HepG2 (cell line): ENCODE data around the gene SULT2B1. TPM values are rescaled to one million over a fixed set of nuclear protein-coding genes. Genes with fewer than 3 reads are reported as not detected.

Experiments used
- ADNP ChIP-seq: sonication (generic); formaldehyde crosslinking; IDR thresholded peaks from 2 replicates; pipeline ENCODE4 v1.4.0; 2020; ENCODE audit warnings: missing genetic modification reagents
- EP300 ChIP-seq, 3 experiments: sonication (generic) in 1 of 3; formaldehyde crosslinking in 1 of 3; IDR thresholded peaks; 2 replicates each; pipeline versions ENCODE4 v1.5.1 to v1.6.1; 2011 to 2020; ENCODE audit warnings: low read depth in 2 of 3, low read length in 2 of 3, borderline replicate concordance in 1 of 3, improper control_type of control experiment in 1 of 3, mild to moderate bottlenecking in 1 of 3, missing genetic modification reagents in 1 of 3, moderate library complexity in 1 of 3
- IRF2 ChIP-seq: IDR thresholded peaks from 2 replicates; pipeline ENCODE4 v1.6.1; 2018; ENCODE audit warnings: missing genetic modification reagents, missing compliant biosample characterization
- MBNL3 ChIP-seq: fragments of 250-450 bp; sonication (Bioruptor Pico); conservative IDR thresholded peaks from 2 replicates; pipeline ENCODE4 v1.8.0; 2022; ENCODE audit warnings: mild to moderate bottlenecking, inconsistent platforms
- MXI1 ChIP-seq: IDR thresholded peaks from 3 replicates; pipeline ENCODE4 v1.6.1; 2012; ENCODE audit warnings: low read depth, low read length, inconsistent platforms, borderline replicate concordance
- NFE2L2 ChIP-seq: fragments of 150-350 bp; IDR thresholded peaks from 2 replicates; pipeline ENCODE4 v1.6.1; 2014; ENCODE audit warnings: low read length
- PAX8 ChIP-seq: sonication (generic); formaldehyde crosslinking; IDR thresholded peaks from 2 replicates; pipeline ENCODE4 v1.8.0; 2022; ENCODE audit warnings: mild to moderate bottlenecking, missing genetic modification reagents, borderline replicate concordance
- RARG ChIP-seq: sonication (generic); formaldehyde crosslinking; IDR thresholded peaks from 2 replicates; pipeline ENCODE4 v1.4.0; 2020; ENCODE audit warnings: low read depth, mild to moderate bottlenecking, missing genetic modification reagents
- RFX5 ChIP-seq: IDR thresholded peaks from 2 replicates; pipeline ENCODE4 v1.6.1; 2011; ENCODE audit warnings: low read depth, low read length, improper control_type of control experiment
- SKI ChIP-seq: fragments of 450-650 bp; IDR thresholded peaks from one replicate; pipeline ENCODE4 v1.6.1; 2018; ENCODE audit warnings: mild to moderate bottlenecking; ENCODE audit not compliant: partially characterized antibody
- TBX2 ChIP-seq: sonication (generic); formaldehyde crosslinking; IDR thresholded peaks from 2 replicates; pipeline ENCODE4 v1.5.0; 2020; ENCODE audit warnings: missing genetic modification reagents, mild to moderate bottlenecking, borderline replicate concordance
- ZBTB8A ChIP-seq: sonication (generic); formaldehyde crosslinking; IDR thresholded peaks from 2 replicates; pipeline ENCODE4 v1.4.0; 2020; ENCODE audit warnings: mild to moderate bottlenecking, low read depth, missing genetic modification reagents, borderline replicate concordance
- ZNF652 ChIP-seq: IDR thresholded peaks from 2 replicates; pipeline ENCODE4 v1.6.1; 2016; ENCODE audit warnings: low read depth, borderline replicate concordance
- ZNF672 ChIP-seq: sonication (generic); formaldehyde crosslinking; IDR thresholded peaks from 2 replicates; pipeline ENCODE4 v1.8.1; 2022; ENCODE audit warnings: missing genetic modification reagents
- ZNF761 ChIP-seq: sonication (generic); formaldehyde crosslinking; conservative IDR thresholded peaks from 2 replicates; pipeline ENCODE4 v1.4.0; 2020; ENCODE audit warnings: mild to moderate bottlenecking, missing genetic modification reagents
- ZNF775 ChIP-seq: sonication (generic); formaldehyde crosslinking; IDR thresholded peaks from 2 replicates; pipeline ENCODE4 v1.4.0; 2020; ENCODE audit warnings: missing genetic modification reagents, mild to moderate bottlenecking, moderate library complexity, borderline replicate concordance
- ZNF788 ChIP-seq: sonication (generic); formaldehyde crosslinking; IDR thresholded peaks from 2 replicates; pipeline ENCODE4 v1.5.0; 2020; ENCODE audit warnings: mild to moderate bottlenecking, missing genetic modification reagents, borderline replicate concordance
- ZNF816 ChIP-seq: sonication (generic); formaldehyde crosslinking; IDR thresholded peaks from 2 replicates; pipeline ENCODE4 v1.8.0; 2022; ENCODE audit warnings: missing genetic modification reagents, mild to moderate bottlenecking, borderline replicate concordance
- polyA plus RNA-seq, 8 experiments: library from polyadenylated mRNA; depleted of rRNA in 3 of 8; stranded (reverse) in 7 of 8; unstranded in 1 of 8; fragments of >200 nt; fragmentation: Illumina TruSeq in 4 of 8; extraction: Trizol in 4 of 8; gene quantifications; 2 replicates each; pipeline versions ENCODE4 v1.2.1 to v1.2.3, GENCODE V29; 2011 to 2016; ENCODE audit warnings: low read depth in 4 of 8, missing spikeins in 1 of 8, mixed read lengths in 1 of 8; ENCODE audit not compliant: insufficient read depth in 1 of 8
- total RNA-seq, 5 experiments: library from RNA; depleted of rRNA; stranded (reverse); fragments of >200 nt; fragmentation: Illumina TruSeq; extraction: Trizol; gene quantifications; 2 replicates each; pipeline ENCODE4 v1.2.3, GENCODE V29; 2016; ENCODE audit warnings: low read depth in 1 of 5
- TF ChIP-seq, protein P1 (sequence below): sonication (generic); formaldehyde crosslinking; conservative IDR thresholded peaks from 2 replicates; pipeline ENCODE4 v1.5.0; 2020; ENCODE audit warnings: missing genetic modification reagents
- TF ChIP-seq, protein P2 (sequence below): sonication (generic); formaldehyde crosslinking; IDR thresholded peaks from 2 replicates; pipeline ENCODE4 v1.5.0; 2020; ENCODE audit warnings: mild to moderate bottlenecking, missing genetic modification reagents
- TF ChIP-seq, protein P3 (sequence below): sonication (generic); formaldehyde crosslinking; IDR thresholded peaks from 2 replicates; pipeline ENCODE4 v1.5.1; 2020; ENCODE audit warnings: missing genetic modification reagents, mild to moderate bottlenecking, borderline replicate concordance

The SULT2B1 gene
- total and polyA plus RNA-seq, 2 of the 13 experiments (the other 11 are each of a cell fraction or from before 2014, with no cell fraction given) = 0.13 TPM; not detected in 1

DNA sequence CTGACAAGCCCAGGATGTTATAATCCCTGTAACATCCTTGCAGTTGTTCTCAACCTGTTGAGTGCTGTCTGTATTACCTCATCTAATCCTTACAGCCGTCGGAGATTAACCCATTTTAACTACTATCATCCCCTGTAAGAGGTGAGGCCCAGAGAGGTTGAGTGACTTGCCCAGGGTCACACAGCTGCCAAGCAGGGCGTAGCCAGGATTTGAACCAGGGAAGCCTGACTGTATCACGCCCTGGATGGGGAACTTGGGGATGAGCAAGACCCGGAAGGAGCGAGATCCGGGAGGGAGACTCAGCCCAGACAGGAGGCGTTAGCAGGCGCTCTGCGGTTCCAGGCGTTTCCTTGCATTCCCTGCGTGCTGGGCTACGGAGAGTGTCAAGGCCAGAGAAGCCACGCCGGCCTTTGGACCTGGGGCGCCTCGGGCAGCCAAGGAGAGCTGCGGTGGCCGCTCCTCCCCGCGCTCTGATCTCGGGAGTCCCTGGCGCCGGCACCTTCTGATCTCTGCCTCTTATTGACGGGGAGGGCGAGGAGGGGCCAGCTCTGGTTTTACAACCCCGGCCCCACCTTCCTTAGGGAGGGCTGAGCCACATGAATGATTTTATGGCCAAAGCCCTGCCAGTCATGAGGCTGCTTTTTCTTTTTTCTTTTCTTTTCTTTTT lies 6.2 kb downstream of the SULT2B1 start (continued):
- TF ChIP-seq ZNF788 (peak; percentile 85; the same call in 1 of the 2 replicates), ZNF775 (CRISPR knock-in tag) (no peak), ZNF652 (CRISPR knock-in tag) (no peak; the same call in 1 of the 2 replicates), ADNP (CRISPR knock-in tag) (peak; percentile 97), ZBTB8A (CRISPR knock-in tag) (no peak), SKI (peak; percentile 92), MBNL3 (CRISPR knock-in tag) (no peak), ZNF761 (CRISPR knock-in tag) (peak; percentile 76; the same call in 1 of the 2 replicates), NFE2L2 (no peak), MXI1 (peak; percentile 70; the same call in 1 of the 3 replicates), IRF2 (CRISPR knock-in tag) (peak; percentile 94), RARG (CRISPR knock-in tag) (no peak), ZNF816 (CRISPR knock-in tag) (peak; percentile 43; the same call in 1 of the 2 replicates), TBX2 (CRISPR knock-in tag) (peak; percentile 97), PAX8 (no peak), EP300 (IDR thresholded peaks at IDR 0.05; ENCODE audit: low read depth in 2 of 2, low read length in 2 of 2) (peak; percentile 65 to 85; a peak in 2 of 4 replicates), EP300 (CRISPR knock-in tag; IDR thresholded peaks at IDR 0.05; ENCODE audit: borderline replicate concordance) (peak; percentile 91), RFX5 (no peak), ZNF672 (CRISPR knock-in tag) (no peak)
- TF ChIP-seq, protein P1, sequence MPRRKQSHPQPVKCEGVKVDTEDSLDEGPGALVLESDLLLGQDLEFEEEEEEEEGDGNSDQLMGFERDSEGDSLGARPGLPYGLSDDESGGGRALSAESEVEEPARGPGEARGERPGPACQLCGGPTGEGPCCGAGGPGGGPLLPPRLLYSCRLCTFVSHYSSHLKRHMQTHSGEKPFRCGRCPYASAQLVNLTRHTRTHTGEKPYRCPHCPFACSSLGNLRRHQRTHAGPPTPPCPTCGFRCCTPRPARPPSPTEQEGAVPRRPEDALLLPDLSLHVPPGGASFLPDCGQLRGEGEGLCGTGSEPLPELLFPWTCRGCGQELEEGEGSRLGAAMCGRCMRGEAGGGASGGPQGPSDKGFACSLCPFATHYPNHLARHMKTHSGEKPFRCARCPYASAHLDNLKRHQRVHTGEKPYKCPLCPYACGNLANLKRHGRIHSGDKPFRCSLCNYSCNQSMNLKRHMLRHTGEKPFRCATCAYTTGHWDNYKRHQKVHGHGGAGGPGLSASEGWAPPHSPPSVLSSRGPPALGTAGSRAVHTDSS (CRISPR knock-in tag) = no peak
- TF ChIP-seq, protein P2, sequence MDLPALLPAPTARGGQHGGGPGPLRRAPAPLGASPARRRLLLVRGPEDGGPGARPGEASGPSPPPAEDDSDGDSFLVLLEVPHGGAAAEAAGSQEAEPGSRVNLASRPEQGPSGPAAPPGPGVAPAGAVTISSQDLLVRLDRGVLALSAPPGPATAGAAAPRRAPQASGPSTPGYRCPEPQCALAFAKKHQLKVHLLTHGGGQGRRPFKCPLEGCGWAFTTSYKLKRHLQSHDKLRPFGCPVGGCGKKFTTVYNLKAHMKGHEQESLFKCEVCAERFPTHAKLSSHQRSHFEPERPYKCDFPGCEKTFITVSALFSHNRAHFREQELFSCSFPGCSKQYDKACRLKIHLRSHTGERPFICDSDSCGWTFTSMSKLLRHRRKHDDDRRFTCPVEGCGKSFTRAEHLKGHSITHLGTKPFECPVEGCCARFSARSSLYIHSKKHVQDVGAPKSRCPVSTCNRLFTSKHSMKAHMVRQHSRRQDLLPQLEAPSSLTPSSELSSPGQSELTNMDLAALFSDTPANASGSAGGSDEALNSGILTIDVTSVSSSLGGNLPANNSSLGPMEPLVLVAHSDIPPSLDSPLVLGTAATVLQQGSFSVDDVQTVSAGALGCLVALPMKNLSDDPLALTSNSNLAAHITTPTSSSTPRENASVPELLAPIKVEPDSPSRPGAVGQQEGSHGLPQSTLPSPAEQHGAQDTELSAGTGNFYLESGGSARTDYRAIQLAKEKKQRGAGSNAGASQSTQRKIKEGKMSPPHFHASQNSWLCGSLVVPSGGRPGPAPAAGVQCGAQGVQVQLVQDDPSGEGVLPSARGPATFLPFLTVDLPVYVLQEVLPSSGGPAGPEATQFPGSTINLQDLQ = no peak; the same call in 1 of the 2 replicates
- TF ChIP-seq, protein P3, sequence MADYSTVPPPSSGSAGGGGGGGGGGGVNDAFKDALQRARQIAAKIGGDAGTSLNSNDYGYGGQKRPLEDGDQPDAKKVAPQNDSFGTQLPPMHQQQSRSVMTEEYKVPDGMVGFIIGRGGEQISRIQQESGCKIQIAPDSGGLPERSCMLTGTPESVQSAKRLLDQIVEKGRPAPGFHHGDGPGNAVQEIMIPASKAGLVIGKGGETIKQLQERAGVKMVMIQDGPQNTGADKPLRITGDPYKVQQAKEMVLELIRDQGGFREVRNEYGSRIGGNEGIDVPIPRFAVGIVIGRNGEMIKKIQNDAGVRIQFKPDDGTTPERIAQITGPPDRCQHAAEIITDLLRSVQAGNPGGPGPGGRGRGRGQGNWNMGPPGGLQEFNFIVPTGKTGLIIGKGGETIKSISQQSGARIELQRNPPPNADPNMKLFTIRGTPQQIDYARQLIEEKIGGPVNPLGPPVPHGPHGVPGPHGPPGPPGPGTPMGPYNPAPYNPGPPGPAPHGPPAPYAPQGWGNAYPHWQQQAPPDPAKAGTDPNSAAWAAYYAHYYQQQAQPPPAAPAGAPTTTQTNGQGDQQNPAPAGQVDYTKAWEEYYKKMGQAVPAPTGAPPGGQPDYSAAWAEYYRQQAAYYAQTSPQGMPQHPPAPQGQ (CRISPR knock-in tag) = peak; percentile 58; the same call in 1 of the 2 replicates
